HEK293 (cell line): ENCODE data around the gene NUP62.
A peak's percentile ranks its signal among the peaks of the same experiment; 100 is the strongest.
"Not testable (repeated sequence)": the region's sequence is repeated elsewhere in the genome, so short reads cannot be mapped to it uniquely, and the experiment has no call there.

Source experiments
- CTCF ChIA-PET: fragments of 350-600 bp; formaldehyde crosslinking; extraction: SDS; loops from one replicate; lab custom pipeline; 2021; ENCODE audit warnings: antibody characterized with exemption; lab: Yijun Ruan, JAX
- POLR2A ChIA-PET: fragments of 300-600 bp; formaldehyde crosslinking; extraction: SDS; loops from one replicate; lab custom pipeline; 2020; ENCODE audit warnings: antibody characterized with exemption, inconsistent platforms; lab: Yijun Ruan, JAX
- H3K27ac ChIP-seq: fragments of 200-500 bp; sonication (Bioruptor generic); 2 replicates; pipeline ENCODE4 v1.5.1; 2014; ENCODE audit warnings: low read depth, low read length, control low read depth, inconsistent platforms; ENCODE audit errors: extremely low read depth
- H3K36me3 ChIP-seq, 2 experiments: fragments of 200-500 bp in 1 of 2; sonication (Bioruptor generic) in 1 of 2; 1 replicate in 1 of 2; 2 replicates in 1 of 2; pipeline ENCODE4 v1.5.1; 2014 to 2017; ENCODE audit warnings: inconsistent platforms in 2 of 2, low read length in 2 of 2; ENCODE audit not compliant: control insufficient read depth in 2 of 2, insufficient read depth in 1 of 2
- H3K4me1 ChIP-seq: fragments of 200-500 bp; sonication (Bioruptor generic); 2 replicates; pipeline ENCODE4 v1.5.1; 2014; ENCODE audit warnings: mild to moderate bottlenecking, low read length, inconsistent platforms; ENCODE audit not compliant: control insufficient read depth, insufficient read depth
- H3K4me3 ChIP-seq: 2 replicates; pipeline ENCODE4 v1.5.1; 2011; ENCODE audit warnings: low read depth, mild to moderate bottlenecking, control low read depth, low read length, moderate library complexity
- H3K9me3 ChIP-seq: fragments of 200-500 bp; sonication (Bioruptor generic); 2 replicates; pipeline ENCODE4 v1.5.1; 2014; ENCODE audit warnings: low read depth, low read length, inconsistent platforms; ENCODE audit not compliant: control insufficient read depth, insufficient read depth
- IKZF3 ChIP-seq: fragments of 450-650 bp; IDR thresholded peaks from 2 replicates; pipeline ENCODE4 v1.5.0; 2018; ENCODE audit warnings: missing biosample characterization, mild to moderate bottlenecking, missing genetic modification characterization, moderate library complexity
- KLF9 ChIP-seq: fragments of 450-650 bp; formaldehyde crosslinking; IDR thresholded peaks from 2 replicates; pipeline ENCODE4 v1.5.1; 2016; ENCODE audit warnings: missing biosample characterization, missing genetic modification characterization, low read depth
- MZF1 ChIP-seq: fragments of 450-650 bp; formaldehyde crosslinking; IDR thresholded peaks from 2 replicates; pipeline ENCODE4 v1.5.1; 2017; ENCODE audit warnings: missing biosample characterization, missing genetic modification characterization, borderline replicate concordance
- SALL2 ChIP-seq: fragments of 450-650 bp; formaldehyde crosslinking; IDR thresholded peaks from 2 replicates; pipeline ENCODE4 v1.5.0; 2017; ENCODE audit warnings: missing biosample characterization, mild to moderate bottlenecking, missing genetic modification characterization, borderline replicate concordance
- SP3 ChIP-seq: fragments of 450-650 bp; formaldehyde crosslinking; IDR thresholded peaks from 2 replicates; pipeline ENCODE4 v1.5.1; 2016; ENCODE audit warnings: missing biosample characterization, missing genetic modification characterization
- SP7 ChIP-seq: fragments of 450-650 bp; formaldehyde crosslinking; IDR thresholded peaks from 2 replicates; pipeline ENCODE4 v1.5.1; 2016; ENCODE audit warnings: missing biosample characterization, missing genetic modification characterization
- ZBTB17 ChIP-seq: fragments of 450-650 bp; formaldehyde crosslinking; IDR thresholded peaks from 2 replicates; pipeline ENCODE4 v1.5.1; 2016; ENCODE audit warnings: missing biosample characterization, missing genetic modification characterization
- ZBTB20 ChIP-seq: fragments of 450-650 bp; formaldehyde crosslinking; IDR thresholded peaks from 2 replicates; pipeline ENCODE4 v1.5.1; 2016; ENCODE audit warnings: missing biosample characterization, missing genetic modification characterization
- ZNF132 ChIP-seq: fragments of 450-650 bp; formaldehyde crosslinking; IDR thresholded peaks from 2 replicates; pipeline ENCODE4 v1.5.1; 2017; ENCODE audit warnings: missing biosample characterization, missing genetic modification characterization, borderline replicate concordance
- ZNF138 ChIP-seq: fragments of 450-650 bp; formaldehyde crosslinking; IDR thresholded peaks from 2 replicates; pipeline ENCODE4 v1.5.1; 2016; ENCODE audit warnings: missing biosample characterization, missing genetic modification characterization, borderline replicate concordance
- ZNF335 ChIP-seq: fragments of 450-650 bp; formaldehyde crosslinking; conservative IDR thresholded peaks from 2 replicates; pipeline ENCODE4 v1.5.1; 2016; ENCODE audit warnings: missing biosample characterization, missing genetic modification characterization
- ZNF341 ChIP-seq: fragments of 450-650 bp; formaldehyde crosslinking; IDR thresholded peaks from 2 replicates; pipeline ENCODE4; 2016; ENCODE audit warnings: low read depth, missing biosample characterization, missing genetic modification characterization
- ZNF404 ChIP-seq: fragments of 450-650 bp; formaldehyde crosslinking; IDR thresholded peaks from 2 replicates; pipeline ENCODE4 v1.5.1; 2017; ENCODE audit warnings: missing biosample characterization, missing genetic modification characterization
- ZNF549 ChIP-seq: fragments of 450-650 bp; IDR thresholded peaks from 2 replicates; pipeline ENCODE4 v1.5.1; 2018; ENCODE audit warnings: missing biosample characterization, missing genetic modification characterization, mild to moderate bottlenecking, inconsistent platforms, moderate library complexity
- ZNF664 ChIP-seq: fragments of 450-650 bp; formaldehyde crosslinking; IDR thresholded peaks from 2 replicates; pipeline ENCODE4 v1.5.1; 2016; ENCODE audit warnings: missing biosample characterization, missing genetic modification characterization
- ZSCAN16 ChIP-seq: fragments of 450-650 bp; formaldehyde crosslinking; IDR thresholded peaks from 2 replicates; pipeline ENCODE4 v1.5.1; 2016; ENCODE audit warnings: missing biosample characterization, missing genetic modification characterization
- ZXDB ChIP-seq: fragments of 450-650 bp; formaldehyde crosslinking; IDR thresholded peaks from 2 replicates; pipeline ENCODE4 v1.5.1; 2016; ENCODE audit warnings: missing biosample characterization, missing genetic modification characterization
- TF ChIP-seq, protein P1 (sequence below): fragments of 450-650 bp; formaldehyde crosslinking; IDR thresholded peaks from 2 replicates; pipeline ENCODE4 v1.5.1; 2016; ENCODE audit warnings: missing biosample characterization, missing genetic modification characterization
- TF ChIP-seq, protein P2 (sequence below): fragments of 450-650 bp; formaldehyde crosslinking; IDR thresholded peaks from 2 replicates; pipeline ENCODE4 v1.5.1; 2016; ENCODE audit warnings: missing biosample characterization, missing genetic modification characterization

NUP62 gene

DNA sequence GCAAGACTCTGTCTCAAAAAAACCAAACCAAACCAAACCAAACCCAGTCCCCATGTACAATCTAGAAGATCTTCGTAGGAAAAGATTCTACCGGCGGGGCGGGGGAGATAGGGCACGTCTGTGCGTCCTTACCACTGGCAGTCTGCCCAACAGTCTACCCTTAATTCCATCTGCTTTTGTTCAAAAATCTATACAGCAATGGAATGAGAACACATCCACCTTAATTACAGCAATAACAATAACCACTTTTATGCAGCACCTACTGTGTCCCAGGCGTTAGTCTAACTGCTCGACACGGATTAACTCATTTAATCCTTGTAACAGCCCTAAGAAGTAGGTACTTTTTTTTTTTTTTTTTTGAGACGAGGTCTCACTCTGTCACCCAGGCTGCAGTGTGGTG, 2.8 kb downstream of the NUP62 start:
- CTCF ChIA-PET: interaction anchor here (0.7 to 3.6 kb wide), 2 partner anchors 12 to 27 kb away, joined by 4 to 29 read pairs; no protein-coding TSS in a partner anchor
- no peak overlapping the region for H3K27ac ChIP-seq
- H3K4me1 ChIP-seq: peaks cover 9% of the 10 kb centered on the region

DNA sequence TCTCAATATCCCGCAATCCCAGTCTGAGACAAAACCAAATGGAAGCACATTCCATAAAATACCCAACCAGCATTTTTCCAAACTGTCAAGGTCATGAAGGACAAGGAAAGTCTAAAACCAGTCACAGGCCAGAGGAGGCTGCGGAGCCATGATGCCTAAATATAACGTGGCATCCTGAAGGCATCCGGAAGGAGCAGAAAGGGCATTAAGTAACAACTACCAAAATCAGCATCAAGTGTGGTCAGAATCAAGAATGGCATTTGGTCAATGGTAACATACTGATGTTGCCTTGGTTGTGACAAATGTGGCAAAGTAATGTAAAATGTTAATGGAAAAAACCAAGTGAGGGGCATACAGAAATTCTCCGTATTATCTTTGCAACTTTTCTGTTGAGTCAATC, 3.8 kb downstream of the NUP62 start:
- POLR2A ChIA-PET: no interaction called here
- H3K27ac ChIP-seq: no peak overlapping the region
- H3K4me3 ChIP-seq: no peak overlapping the region
- TF ChIP-seq ZSCAN16 (tag by site-specific recombination) (no peak), SALL2 (no peak), ZNF549 (tag by site-specific recombination) (no peak), ZNF138 (tag by site-specific recombination) (no peak), SP3 (no peak), SP7 (tag by site-specific recombination) (no peak), MZF1 (no peak)
- TF ChIP-seq, protein P1, sequence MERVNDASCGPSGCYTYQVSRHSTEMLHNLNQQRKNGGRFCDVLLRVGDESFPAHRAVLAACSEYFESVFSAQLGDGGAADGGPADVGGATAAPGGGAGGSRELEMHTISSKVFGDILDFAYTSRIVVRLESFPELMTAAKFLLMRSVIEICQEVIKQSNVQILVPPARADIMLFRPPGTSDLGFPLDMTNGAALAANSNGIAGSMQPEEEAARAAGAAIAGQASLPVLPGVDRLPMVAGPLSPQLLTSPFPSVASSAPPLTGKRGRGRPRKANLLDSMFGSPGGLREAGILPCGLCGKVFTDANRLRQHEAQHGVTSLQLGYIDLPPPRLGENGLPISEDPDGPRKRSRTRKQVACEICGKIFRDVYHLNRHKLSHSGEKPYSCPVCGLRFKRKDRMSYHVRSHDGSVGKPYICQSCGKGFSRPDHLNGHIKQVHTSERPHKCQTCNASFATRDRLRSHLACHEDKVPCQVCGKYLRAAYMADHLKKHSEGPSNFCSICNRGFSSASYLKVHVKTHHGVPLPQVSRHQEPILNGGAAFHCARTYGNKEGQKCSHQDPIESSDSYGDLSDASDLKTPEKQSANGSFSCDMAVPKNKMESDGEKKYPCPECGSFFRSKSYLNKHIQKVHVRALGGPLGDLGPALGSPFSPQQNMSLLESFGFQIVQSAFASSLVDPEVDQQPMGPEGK (tag by site-specific recombination): no peak
- TF ChIP-seq, protein P2, sequence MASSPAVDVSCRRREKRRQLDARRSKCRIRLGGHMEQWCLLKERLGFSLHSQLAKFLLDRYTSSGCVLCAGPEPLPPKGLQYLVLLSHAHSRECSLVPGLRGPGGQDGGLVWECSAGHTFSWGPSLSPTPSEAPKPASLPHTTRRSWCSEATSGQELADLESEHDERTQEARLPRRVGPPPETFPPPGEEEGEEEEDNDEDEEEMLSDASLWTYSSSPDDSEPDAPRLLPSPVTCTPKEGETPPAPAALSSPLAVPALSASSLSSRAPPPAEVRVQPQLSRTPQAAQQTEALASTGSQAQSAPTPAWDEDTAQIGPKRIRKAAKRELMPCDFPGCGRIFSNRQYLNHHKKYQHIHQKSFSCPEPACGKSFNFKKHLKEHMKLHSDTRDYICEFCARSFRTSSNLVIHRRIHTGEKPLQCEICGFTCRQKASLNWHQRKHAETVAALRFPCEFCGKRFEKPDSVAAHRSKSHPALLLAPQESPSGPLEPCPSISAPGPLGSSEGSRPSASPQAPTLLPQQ (tag by site-specific recombination): no peak
- no peaks in the 10 kb centered on the region for H3K9me3 ChIP-seq
- H3K36me3 ChIP-seq: peaks cover 34 to 71% of the 10 kb centered on the region in 2 experiments
- H3K4me1 ChIP-seq: peaks cover 8% of the 10 kb centered on the region
- CTCF ChIA-PET: no interaction called here

More for the DNA sequence above, 2.8 kb downstream of the NUP62 start:
- POLR2A ChIA-PET: no interaction called here
- Histone ChIP-seq H3K36me3 (peaks cover 29 to 65% of the 10 kb centered on the region in 2 experiments), H3K4me3 (no peak overlapping the region), H3K9me3 (no peaks in the 10 kb centered on the region)
- TF ChIP-seq ZXDB (tag by site-specific recombination) (no peak), ZNF664 (tag by site-specific recombination) (peak; percentile 81)

DNA sequence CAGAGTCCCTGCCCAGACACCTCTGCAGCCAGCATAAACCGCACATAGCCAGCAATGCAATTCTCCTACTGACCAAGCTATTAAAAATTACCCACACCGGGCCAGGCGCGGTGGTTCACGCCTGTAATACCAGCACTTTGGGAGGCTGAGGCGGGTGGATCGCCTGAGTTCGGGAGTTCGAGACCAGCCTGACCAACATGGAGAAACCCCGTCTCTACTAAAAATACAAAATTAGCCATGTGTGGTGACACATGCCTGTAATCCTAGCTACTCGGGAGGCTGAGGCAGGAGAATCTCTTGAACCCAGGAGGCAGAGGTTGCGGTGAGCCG, 4.5 kb downstream of the NUP62 start:
- H3K4me1 ChIP-seq, H3K4me3 ChIP-seq, H3K9me3 ChIP-seq, CTCF ChIA-PET: not testable (repeated sequence)
- H3K27ac ChIP-seq: 0 out of 2 replicates have a peak overlapping the region, but pooled peaks have one; percentile 3
- POLR2A ChIA-PET: interaction anchor here (0.8 kb wide), 1 partner anchor 34 kb away, joined by 3 read pairs; no protein-coding TSS in a partner anchor
- peaks cover 40 to 74% of the 10 kb centered on the region in 2 experiments for H3K36me3 ChIP-seq

DNA sequence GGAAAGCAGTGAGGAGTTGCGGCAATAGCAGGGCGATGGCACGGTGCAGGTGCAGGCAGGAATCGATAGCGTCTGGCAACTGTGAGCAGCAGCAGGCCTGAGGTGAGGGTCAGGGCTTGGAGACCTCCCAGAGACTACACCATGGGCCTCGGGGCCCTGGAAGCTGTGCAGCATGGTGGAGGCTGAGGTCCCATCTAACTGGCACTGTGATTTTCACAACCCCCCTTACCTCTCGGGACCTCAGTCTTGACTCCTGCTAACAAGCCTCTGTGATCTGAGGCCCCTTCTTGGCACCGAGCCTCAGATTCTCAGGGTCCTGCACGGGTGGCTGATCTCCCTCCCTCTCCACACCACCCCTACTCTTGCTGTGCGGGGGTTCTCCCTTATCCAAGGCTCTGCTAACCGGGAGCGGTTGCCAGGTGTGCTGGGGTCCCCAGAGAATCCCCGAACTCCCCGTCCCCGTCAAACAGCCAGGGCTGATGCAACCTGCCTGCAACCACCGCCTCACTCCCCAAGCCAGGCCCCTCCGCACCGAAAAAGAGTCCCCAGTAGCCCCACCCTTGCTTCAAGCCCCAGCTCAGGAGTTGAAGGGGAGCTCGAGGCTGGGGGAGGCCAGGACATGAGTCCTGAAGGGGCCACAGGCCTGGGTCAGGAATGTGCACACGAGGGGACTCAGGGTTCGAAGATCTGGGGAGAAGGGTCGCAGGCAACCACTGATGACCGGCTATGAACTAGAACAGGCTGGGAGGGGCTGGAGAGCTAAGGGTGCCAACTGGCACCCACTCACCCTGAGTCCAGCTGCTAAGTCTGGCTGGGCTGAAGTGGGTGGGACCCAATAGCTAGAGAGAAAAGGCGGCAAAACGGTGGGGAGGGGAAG, 5.1 kb downstream of the NUP62 start:
- CTCF ChIA-PET: no interaction called here
- POLR2A ChIA-PET: interaction anchor here (0.8 kb wide), 1 partner anchor 34 kb away, joined by 3 read pairs; no protein-coding TSS in a partner anchor
- TF ChIP-seq ZNF404 (tag by site-specific recombination) (0 out of 2 replicates have a peak, but pooled peaks have one; percentile 41), ZBTB20 (tag by site-specific recombination) (peak; percentile 21; the same call in 1 of the 2 replicates), ZNF132 (tag by site-specific recombination) (no peak), KLF9 (no peak), ZBTB17 (tag by site-specific recombination) (peak; percentile 51), ZSCAN16 (tag by site-specific recombination) (peak; percentile 50; the same call in 1 of the 2 replicates), ZNF335 (tag by site-specific recombination) (peak; percentile 35; the same call in 1 of the 2 replicates), IKZF3 (tag by site-specific recombination) (peak; percentile 46), ZNF341 (tag by site-specific recombination) (no peak)
- TF ChIP-seq, protein P1 (tag by site-specific recombination): peak; percentile 74; the same call in 1 of the 2 replicates

More for the DNA sequence above, 5.1 kb downstream of the NUP62 start:
- Histone ChIP-seq H3K27ac (peak overlapping the region; percentile 3), H3K4me1 (peaks cover 4% of the 10 kb centered on the region), H3K9me3 (no peaks in the 10 kb centered on the region), H3K4me3 (no peak overlapping the region), H3K36me3 (peaks cover 46 to 77% of the 10 kb centered on the region in 2 experiments)
